Uterus (tissue), 4 donors: ENCODE measurements around the gene STRIT1. TPM values are rescaled to one million over a fixed set of nuclear protein-coding genes. Genes with fewer than 3 reads are reported as not detected.

Experiments used
- DNase-seq, 2 donors: peaks; one replicate each; pipeline ENCODE4 v3.0.0-alpha.2; 2019 to 2020
- H3K27ac ChIP-seq, 2 donors: fragments of 200-600 bp; sonication (generic); 1 replicate in 1 of 2; 2 replicates in 1 of 2; pipeline ENCODE4 v1.5.1; 2016 to 2018
- H3K27me3 ChIP-seq, 2 donors: fragments of 200-600 bp; sonication (generic); one replicate each; pipeline ENCODE4 v1.5.1; 2018 to 2019; ENCODE audit warnings: control low read depth in 1 of 2
- H3K36me3 ChIP-seq, 2 donors: fragments of 200-600 bp; sonication (generic); one replicate each; pipeline ENCODE4 v1.5.1; 2019; ENCODE audit warnings: control low read depth in 1 of 2
- H3K4me1 ChIP-seq, 2 donors: fragments of 200-600 bp; sonication (generic); one replicate each; pipeline ENCODE4 v1.5.1; 2018 to 2019; ENCODE audit warnings: control low read depth in 1 of 2
- H3K4me3 ChIP-seq, 2 donors: fragments of 200-600 bp; sonication (generic); 1 replicate in 1 of 2; 2 replicates in 1 of 2; pipeline ENCODE4 v1.5.1; 2018 to 2019; ENCODE audit warnings: mild to moderate bottlenecking in 1 of 2
- H3K9me3 ChIP-seq, 2 donors: fragments of 200-600 bp; sonication (generic); one replicate each; pipeline ENCODE4 v1.5.1; 2019; ENCODE audit warnings: control low read depth in 1 of 2
- CTCF ChIP-seq, 4 experiments: fragments of 200-600 bp in 2 of 4; fragments of 450-650 bp in 2 of 4; sonication (generic) in 2 of 4; IDR thresholded peaks; one replicate each; pipeline ENCODE4 v1.5.1; 2016 to 2019; ENCODE audit warnings: antibody characterized with exemption in 4 of 4, mild to moderate bottlenecking in 2 of 4, moderate library complexity in 1 of 4
- POLR2A ChIP-seq, 2 donors: fragments of 450-650 bp; IDR thresholded peaks; one replicate each; pipeline ENCODE4 v1.6.1; 2016; ENCODE audit warnings: antibody characterized with exemption in 2 of 2, mild to moderate bottlenecking in 1 of 2, moderate library complexity in 1 of 2
- intact Hi-C: fragments of 100-400 bp; cut with DNase I; formaldehyde crosslinking; loops from one replicate; pipeline ENCODE4 v1.15.1; 2023; ENCODE audit warnings: low total_unique reads
- total RNA-seq, 4 donors: library from RNA; depleted of rRNA in 3 of 4; stranded (reverse); fragments of >200 nt in 3 of 4; gene quantifications; one replicate each; pipeline versions ENCODE4 v1.1.0 to v1.2.4, GENCODE V29; 2014 to 2023
- donor health status: DM: yes; HTN: yes; CAD: no.

The STRIT1 gene
- total RNA-seq, 4 donors from 2014 or later, result not detected

GRCh38 chr3:155302481-155302880 is 9.0 kb upstream of the STRIT1 start:
- Histone ChIP-seq H3K9me3 (peaks cover 0 to 2% of the 10 kb centered on the region in 2 donors), H3K4me3 (no peak overlapping the region), H3K4me1 (no peaks in the 10 kb centered on the region), H3K36me3 (no peaks in the 10 kb centered on the region), H3K27ac (no peak overlapping the region), H3K27me3 (no peaks in the 10 kb centered on the region)
- intact Hi-C loops, result no loop called here
- no peak for DNase-seq
- TF ChIP-seq POLR2A (IDR thresholded peaks at IDR 0.05) (no peak), CTCF (IDR thresholded peaks at IDR 0.05) (no peak)

GRCh38 chr3:155297100-155297499 is 3.6 kb upstream of the STRIT1 start:
- DNase-seq, result no peak
- Histone ChIP-seq H3K9me3 (peaks cover 0 to 7% of the 10 kb centered on the region in 2 donors), H3K4me1 (no peaks in the 10 kb centered on the region), H3K36me3 (no peaks in the 10 kb centered on the region), H3K27ac (no peak overlapping the region), H3K27me3 (no peaks in the 10 kb centered on the region), H3K4me3 (no peak overlapping the region)
- TF ChIP-seq CTCF (IDR thresholded peaks at IDR 0.05) (no peak), POLR2A (IDR thresholded peaks at IDR 0.05) (no peak)
- intact Hi-C loops, result no loop called here

- intact Hi-C loops, result no loop called here
- no peak overlapping the region for H3K4me3 ChIP-seq
- peaks cover 0 to 7% of the 10 kb centered on the region in 2 donors for H3K9me3 ChIP-seq
- H3K36me3 ChIP-seq, result no peaks in the 10 kb centered on the region
- DNase-seq, result no peak
- no peaks in the 10 kb centered on the region for H3K27me3 ChIP-seq
- TF ChIP-seq CTCF (IDR thresholded peaks at IDR 0.05) (no peak), POLR2A (IDR thresholded peaks at IDR 0.05) (no peak)
- no peaks in the 10 kb centered on the region for H3K4me1 ChIP-seq
- H3K27ac ChIP-seq, result no peak overlapping the region
These were observed 2.9 kb upstream of the STRIT1 start for GRCh38 chr3:155296413-155296812.

GRCh38 chr3:155292693-155293092 is 790 bp downstream of the STRIT1 start:
- H3K9me3 ChIP-seq, result peaks cover 0 to 6% of the 10 kb centered on the region in 2 donors
- H3K4me3 ChIP-seq, result no peak overlapping the region
- intact Hi-C loops, result no loop called here
- H3K27me3 ChIP-seq, result no peaks in the 10 kb centered on the region
- TF ChIP-seq POLR2A (IDR thresholded peaks at IDR 0.05), result no peak
- no peak for TF ChIP-seq CTCF (IDR thresholded peaks at IDR 0.05)
- no peak for DNase-seq
- no peaks in the 10 kb centered on the region for H3K4me1 ChIP-seq
- H3K36me3 ChIP-seq, result no peaks in the 10 kb centered on the region
- no peak overlapping the region for H3K27ac ChIP-seq

GRCh38 chr3:155292133-155292532 is 1.4 kb downstream of the STRIT1 start:
- no peak for DNase-seq
- intact Hi-C loops, result no loop called here
- Histone ChIP-seq H3K27ac (no peak overlapping the region), H3K27me3 (no peaks in the 10 kb centered on the region), H3K4me3 (no peak overlapping the region), H3K36me3 (no peaks in the 10 kb centered on the region), H3K4me1 (no peaks in the 10 kb centered on the region), H3K9me3 (peaks cover 0 to under 1% of the 10 kb centered on the region in 2 donors)
- TF ChIP-seq POLR2A (IDR thresholded peaks at IDR 0.05), result no peak
- TF ChIP-seq CTCF (IDR thresholded peaks at IDR 0.05), result no peak
